Testis (tissue), 3 donors: ENCODE results near the gene LRIG1. TPM values are rescaled to one million over a fixed set of nuclear protein-coding genes. Genes with fewer than 3 reads are reported as not detected.
"Not testable (repeated sequence)": the region's sequence is repeated elsewhere in the genome, so short reads cannot be mapped to it uniquely, and the experiment has no call there.

Experiments
- DNase-seq: peaks from one replicate; pipeline ENCODE4 v3.0.0-alpha.2; 2019
- H3K27ac ChIP-seq, 2 donors: fragments of 200-600 bp; sonication (generic); one replicate each; pipeline ENCODE4 v1.5.1; 2019
- H3K27me3 ChIP-seq: fragments of 200-600 bp; sonication (generic); one replicate; pipeline ENCODE4 v1.5.1; 2019
- H3K36me3 ChIP-seq: fragments of 200-600 bp; sonication (generic); one replicate; pipeline ENCODE4 v1.5.1; 2017; ENCODE audit warnings: low read depth; ENCODE audit errors: missing control alignments
- H3K4me1 ChIP-seq: fragments of 200-600 bp; sonication (generic); one replicate; pipeline ENCODE4 v1.5.1; 2019
- H3K4me3 ChIP-seq, 2 donors: fragments of 200-600 bp; sonication (generic); one replicate each; pipeline ENCODE4 v1.5.1; 2017 to 2019
- H3K9me3 ChIP-seq: fragments of 200-600 bp; sonication (generic); one replicate; pipeline ENCODE4 v1.5.1; 2017
- CTCF ChIP-seq, 3 experiments: fragments of 450-650 bp in 2 of 3; fragments of 200-600 bp in 1 of 3; sonication (generic) in 1 of 3; IDR thresholded peaks; one replicate each; pipeline ENCODE4 v1.5.1; 2016 to 2019; ENCODE audit warnings: antibody characterized with exemption in 3 of 3, mild to moderate bottlenecking in 2 of 3, moderate library complexity in 1 of 3
- POLR2A ChIP-seq: fragments of 450-650 bp; IDR thresholded peaks from one replicate; pipeline ENCODE4 v1.6.1; 2017; ENCODE audit warnings: antibody characterized with exemption, mild to moderate bottlenecking, moderate library complexity
- WGBS, 2 donors: methylation state at CpG; one replicate each; pipeline ENCODE4 v1.1.5; 2018; 5-methylcytosine and 5-hydroxymethylcytosine counted together
- intact Hi-C: fragments of 100-400 bp; cut with DNase I; formaldehyde crosslinking; loops from one replicate; pipeline ENCODE4 v1.15.1; 2023; ENCODE audit warnings: low total_unique reads
- polyA plus RNA-seq: library from polyadenylated mRNA; stranded (reverse); fragments of 350-450 nt; fragmentation: Illumina TruSeq; extraction: RNeasy Lipid Tissue Mini Kit (QIAGEN cat#74804); gene quantifications from one replicate; pipeline ENCODE4 v1.2.3, GENCODE V29; 2014; ENCODE audit warnings: low read depth, low replicate concordance; ENCODE audit not compliant: insufficient read depth
- total RNA-seq, 2 donors: library from RNA; depleted of rRNA; stranded (reverse); fragments of >200 nt; gene quantifications; one replicate each; pipeline ENCODE4 v1.2.3, GENCODE V29; 2016

The LRIG1 gene
- total and polyA plus RNA-seq, 3 donors from 2014 or later: 62.7 to 107 (median 77.9) TPM

GRCh38 chr3:66425032-66425431 is 75.8 kb downstream of the LRIG1 start:
- Histone ChIP-seq H3K4me3 (no peak overlapping the region), H3K9me3 (no peaks in the 10 kb centered on the region), H3K27me3 (no peaks in the 10 kb centered on the region), H3K27ac (peak overlapping the region; percentile 31 to 65), H3K4me1 (peaks cover 22% of the 10 kb centered on the region), H3K36me3 (no peaks in the 10 kb centered on the region)
- peak; percentile 84 for DNase-seq
- intact Hi-C loops: no loop called here
- TF ChIP-seq POLR2A: no peak
- no peak for TF ChIP-seq CTCF (IDR thresholded peaks at IDR 0.05)
- 23 to 49% methylated on average over 5 of the region's 5 CpGs for WGBS, 2 donors

DNA sequence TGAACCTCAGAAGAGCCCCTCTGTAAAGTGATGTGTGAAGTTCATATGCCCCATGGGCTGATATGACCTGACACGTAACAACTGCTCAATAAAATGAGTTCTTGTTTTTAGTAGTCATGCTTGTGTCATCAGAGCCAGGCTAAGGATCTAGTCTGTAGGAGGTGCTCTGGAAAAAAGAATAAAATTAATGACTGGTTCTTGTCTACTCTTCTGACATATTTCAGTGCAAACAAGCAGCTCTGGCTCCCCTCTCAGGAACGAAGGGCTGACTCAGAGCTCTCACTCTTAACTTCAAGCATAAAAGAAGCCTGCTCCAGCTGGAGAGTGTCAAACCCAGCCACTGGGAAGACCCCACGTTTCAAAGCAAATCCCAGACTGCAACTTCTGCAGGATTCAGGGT is 77.0 kb downstream of the LRIG1 start:
- TF ChIP-seq POLR2A: no peak
- TF ChIP-seq CTCF (IDR thresholded peaks at IDR 0.05): no peak
- H3K9me3 ChIP-seq: no peaks in the 10 kb centered on the region
- no peak overlapping the region for H3K4me3 ChIP-seq
- H3K4me1 ChIP-seq: peaks cover 14% of the 10 kb centered on the region
- H3K36me3 ChIP-seq: no peaks in the 10 kb centered on the region
- H3K27me3 ChIP-seq: no peaks in the 10 kb centered on the region
- WGBS, 2 donors: 42 to 71% methylated on average over 3 of the region's 3 CpGs
- H3K27ac ChIP-seq: no peak overlapping the region
- no peak for DNase-seq
- intact Hi-C loops: no loop called here

GRCh38 chr3:66421893-66422292 is 78.9 kb downstream of the LRIG1 start:
- H3K4me1 ChIP-seq: peaks cover 24% of the 10 kb centered on the region
- H3K27me3 ChIP-seq, H3K4me3 ChIP-seq, H3K27ac ChIP-seq, H3K36me3 ChIP-seq, intact Hi-C loops, DNase-seq, H3K9me3 ChIP-seq: not testable (repeated sequence)
- 94 to 100% methylated on average over 1 to 3 of the region's 3 CpGs for WGBS, 2 donors

GRCh38 chr3:66421144-66421543 is 79.7 kb downstream of the LRIG1 start:
- H3K4me3 ChIP-seq, intact Hi-C loops, H3K36me3 ChIP-seq, DNase-seq, H3K27ac ChIP-seq, H3K27me3 ChIP-seq, H3K9me3 ChIP-seq: not testable (repeated sequence)
- peaks cover 31% of the 10 kb centered on the region for H3K4me1 ChIP-seq
- 96 to 100% methylated on average over 3 of the region's 3 CpGs for WGBS, 2 donors

DNA sequence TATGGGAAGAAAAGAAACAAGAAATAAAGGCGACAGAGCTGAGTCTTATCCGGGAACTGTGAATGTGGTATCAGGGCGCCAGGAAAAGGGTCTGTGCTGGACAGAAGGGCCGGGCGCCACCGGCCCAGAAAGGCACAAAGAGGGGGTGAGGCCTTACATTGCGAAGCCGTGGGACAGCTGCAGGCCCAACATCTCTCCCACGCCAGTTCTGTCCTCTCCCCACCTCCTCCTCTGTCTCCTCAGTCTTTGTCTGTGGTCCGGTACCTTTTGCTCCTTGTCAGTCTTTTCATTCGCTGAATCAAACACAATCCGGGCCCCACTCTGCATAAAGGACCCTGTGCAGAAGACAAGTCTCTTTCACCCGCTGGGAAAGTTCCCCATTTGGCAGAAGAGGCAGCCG is 81.8 kb downstream of the LRIG1 start:
- no peak overlapping the region for H3K27ac ChIP-seq

More for the DNA sequence above, 81.8 kb downstream of the LRIG1 start:
- no peak for DNase-seq
- Histone ChIP-seq H3K4me3 (no peak overlapping the region), H3K27me3 (no peaks in the 10 kb centered on the region), H3K4me1 (peaks cover 28% of the 10 kb centered on the region), H3K36me3 (no peaks in the 10 kb centered on the region), H3K9me3 (no peaks in the 10 kb centered on the region)
- TF ChIP-seq POLR2A (no peak), CTCF (IDR thresholded peaks at IDR 0.05) (no peak)
- intact Hi-C loops: loop anchor here (10.0 kb wide), 1 partner anchor 76 kb away; no protein-coding TSS in a partner anchor
- 66 to 76% methylated on average over 14 of the region's 14 CpGs for WGBS, 2 donors
